Omental fat pad (tissue), 4 donors: Measurements from ENCODE around the gene CEP152. TPM values are rescaled to one million over a fixed set of nuclear protein-coding genes. Genes with fewer than 3 reads are reported as not detected.
"Not testable (repeated sequence)": the region's sequence is repeated elsewhere in the genome, so short reads cannot be mapped to it uniquely, and the experiment has no call there.

Experiments
- ATAC-seq: fragments of 150-250 bp; one replicate; pipeline ENCODE4 v1.9.1; 2016; ENCODE audit warnings: mild to moderate bottlenecking, moderate library complexity; ENCODE audit not compliant: low FRiP score
- DNase-seq: peaks from one replicate; pipeline ENCODE4 v3.0.0-alpha.2; 2019; ENCODE audit warnings: low spot score
- CTCF ChIP-seq, 3 donors: fragments of 450-650 bp; IDR thresholded peaks; one replicate each; pipeline ENCODE4 v1.5.1; 2016 to 2017; ENCODE audit warnings: antibody characterized with exemption in 3 of 3, mild to moderate bottlenecking in 3 of 3, moderate library complexity in 2 of 3
- total RNA-seq, 4 donors: library from RNA; depleted of rRNA; stranded (reverse); fragments of >200 nt; gene quantifications; one replicate each; pipeline ENCODE4 v1.1.0, GENCODE V29; 2016

The CEP152 gene, protein sequence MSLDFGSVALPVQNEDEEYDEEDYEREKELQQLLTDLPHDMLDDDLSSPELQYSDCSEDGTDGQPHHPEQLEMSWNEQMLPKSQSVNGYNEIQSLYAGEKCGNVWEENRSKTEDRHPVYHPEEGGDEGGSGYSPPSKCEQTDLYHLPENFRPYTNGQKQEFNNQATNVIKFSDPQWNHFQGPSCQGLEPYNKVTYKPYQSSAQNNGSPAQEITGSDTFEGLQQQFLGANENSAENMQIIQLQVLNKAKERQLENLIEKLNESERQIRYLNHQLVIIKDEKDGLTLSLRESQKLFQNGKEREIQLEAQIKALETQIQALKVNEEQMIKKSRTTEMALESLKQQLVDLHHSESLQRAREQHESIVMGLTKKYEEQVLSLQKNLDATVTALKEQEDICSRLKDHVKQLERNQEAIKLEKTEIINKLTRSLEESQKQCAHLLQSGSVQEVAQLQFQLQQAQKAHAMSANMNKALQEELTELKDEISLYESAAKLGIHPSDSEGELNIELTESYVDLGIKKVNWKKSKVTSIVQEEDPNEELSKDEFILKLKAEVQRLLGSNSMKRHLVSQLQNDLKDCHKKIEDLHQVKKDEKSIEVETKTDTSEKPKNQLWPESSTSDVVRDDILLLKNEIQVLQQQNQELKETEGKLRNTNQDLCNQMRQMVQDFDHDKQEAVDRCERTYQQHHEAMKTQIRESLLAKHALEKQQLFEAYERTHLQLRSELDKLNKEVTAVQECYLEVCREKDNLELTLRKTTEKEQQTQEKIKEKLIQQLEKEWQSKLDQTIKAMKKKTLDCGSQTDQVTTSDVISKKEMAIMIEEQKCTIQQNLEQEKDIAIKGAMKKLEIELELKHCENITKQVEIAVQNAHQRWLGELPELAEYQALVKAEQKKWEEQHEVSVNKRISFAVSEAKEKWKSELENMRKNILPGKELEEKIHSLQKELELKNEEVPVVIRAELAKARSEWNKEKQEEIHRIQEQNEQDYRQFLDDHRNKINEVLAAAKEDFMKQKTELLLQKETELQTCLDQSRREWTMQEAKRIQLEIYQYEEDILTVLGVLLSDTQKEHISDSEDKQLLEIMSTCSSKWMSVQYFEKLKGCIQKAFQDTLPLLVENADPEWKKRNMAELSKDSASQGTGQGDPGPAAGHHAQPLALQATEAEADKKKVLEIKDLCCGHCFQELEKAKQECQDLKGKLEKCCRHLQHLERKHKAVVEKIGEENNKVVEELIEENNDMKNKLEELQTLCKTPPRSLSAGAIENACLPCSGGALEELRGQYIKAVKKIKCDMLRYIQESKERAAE (N-terminal part only)
- total RNA-seq: 10 to 100 TPM in 1 of 4 donors, 1 to 10 TPM in 3; 2.6 to 10.4 (median 5.1) TPM

DNA sequence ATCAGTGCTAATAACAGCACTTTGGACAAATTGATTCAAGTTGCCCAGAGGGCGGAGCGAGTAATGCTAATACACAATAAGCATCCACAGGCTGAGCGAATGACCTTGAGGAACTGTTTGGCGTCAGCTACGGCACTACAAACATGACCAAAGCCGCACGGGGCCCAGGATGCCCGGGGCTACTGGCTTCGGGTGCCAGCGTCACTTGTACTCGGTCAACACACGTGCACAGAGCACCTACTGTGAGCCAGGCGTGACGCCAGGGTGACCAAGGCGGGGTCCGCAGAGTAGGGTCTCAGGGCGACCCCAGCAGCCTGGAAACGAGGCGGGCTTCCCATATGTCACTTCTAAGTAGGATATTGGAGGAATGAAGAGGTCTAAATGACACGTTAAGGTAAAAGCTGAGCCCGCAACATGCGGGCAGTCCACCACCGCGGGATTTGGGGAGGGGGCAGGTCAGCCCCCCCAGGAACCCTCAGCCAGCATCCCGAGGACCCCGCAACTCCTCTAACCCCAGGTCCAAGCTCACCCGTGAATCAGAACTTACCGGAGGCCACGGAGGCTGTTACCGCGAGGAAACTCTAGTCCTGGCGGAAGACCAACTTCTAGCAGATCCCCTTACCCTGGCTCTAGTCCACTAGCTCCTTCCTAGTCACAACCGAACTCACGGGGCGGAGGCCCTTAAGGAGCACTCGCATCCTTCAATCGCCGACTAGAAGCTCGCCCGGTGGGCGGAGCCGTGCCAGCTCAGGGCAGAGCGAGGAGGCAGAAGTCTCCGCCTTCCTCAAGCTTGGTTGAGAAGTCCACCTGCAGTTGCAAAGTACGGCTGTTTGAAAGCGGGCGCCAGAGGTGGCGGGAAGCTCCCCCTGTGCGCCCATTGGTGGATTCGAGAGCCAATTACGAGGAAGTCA, at the start of gene CEP152:
Gene CEP152 (minus strand): TSS at position 656 of the 911 bp plus-strand sequence. CDS start 5,420 bp downstream, outside the sequence.
- ATAC-seq (peak; percentile 100), DNase-seq (peak; percentile 84)
- TF ChIP-seq CTCF (IDR thresholded peaks at IDR 0.05): no peak

DNA sequence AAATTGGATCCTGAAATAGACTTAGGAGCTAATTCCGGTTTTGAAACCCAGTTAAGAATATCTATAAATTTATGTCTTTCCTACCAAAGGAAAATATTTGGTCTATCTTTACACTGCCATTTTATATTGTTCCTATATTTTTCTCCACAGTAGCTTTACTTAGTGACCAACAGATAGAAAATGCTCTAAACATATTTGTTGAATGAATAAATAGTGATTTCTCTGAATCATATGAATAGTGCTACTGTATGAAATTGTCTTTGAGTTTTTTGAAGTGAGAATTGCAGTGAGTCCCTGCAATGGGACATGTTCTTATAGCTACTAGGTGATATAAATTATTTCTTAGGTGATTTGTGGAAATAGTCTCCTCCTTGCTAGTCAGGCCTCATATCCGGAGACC, 48.6 kb upstream of the CEP152 start:
- DNase-seq (no peak), ATAC-seq (no peak)
- TF ChIP-seq CTCF (IDR thresholded peaks at IDR 0.05): no peak

- DNase-seq (no peak), ATAC-seq (no peak)
- TF ChIP-seq CTCF (IDR thresholded peaks at IDR 0.05): no peak
Observed at GRCh38 chr15:48858401-48858800, 47.5 kb upstream of the CEP152 start.

- ATAC-seq (no peak), DNase-seq (no peak)
- no peak for TF ChIP-seq CTCF (IDR thresholded peaks at IDR 0.05)
Observed at GRCh38 chr15:48856942-48857341, 46.1 kb upstream of the CEP152 start.

DNA sequence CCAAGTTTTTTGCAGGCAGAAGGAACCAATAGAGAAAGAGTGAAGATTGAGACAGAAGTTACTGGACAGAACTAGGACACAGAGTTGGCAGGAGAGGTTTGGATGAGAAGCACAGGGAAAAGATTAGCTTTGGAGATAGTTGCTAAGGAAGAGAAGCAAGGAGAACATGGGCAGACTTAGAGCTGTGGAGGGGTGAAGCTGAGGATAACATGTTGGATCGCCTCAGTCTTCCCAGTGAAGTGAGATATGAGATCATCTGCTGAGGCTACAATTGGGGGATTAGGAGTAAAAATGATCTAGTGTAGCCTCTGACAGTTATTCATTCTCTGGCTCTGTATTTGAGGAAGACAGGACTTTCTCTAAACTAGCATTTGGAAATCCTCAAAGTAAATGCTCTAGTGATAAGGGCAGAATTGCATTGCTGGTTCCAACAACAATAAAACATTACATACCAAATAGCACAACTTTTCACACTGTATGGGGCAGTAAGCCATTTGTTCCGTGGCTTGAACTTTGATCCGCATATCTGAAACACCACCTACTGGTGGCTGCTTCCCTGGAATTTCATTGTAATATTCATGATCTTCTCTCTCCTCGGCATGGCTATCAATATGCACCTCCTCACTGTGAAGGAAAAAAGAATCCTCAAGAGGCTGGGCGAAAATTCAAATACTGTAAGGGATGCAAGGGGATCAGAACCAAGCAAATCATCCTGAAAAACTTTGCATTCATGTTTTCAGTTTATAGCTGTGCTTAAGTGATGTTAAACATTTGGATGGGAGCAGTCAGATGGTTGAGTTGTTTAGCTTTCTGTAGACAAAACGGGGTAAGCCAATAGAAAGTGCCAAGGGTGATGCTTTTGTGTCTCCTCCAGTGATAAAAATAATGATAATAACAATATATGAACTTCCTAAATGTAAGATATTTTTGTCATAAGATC, 44.9 kb upstream of the CEP152 start:
- no peak for DNase-seq
- ATAC-seq: no peak
- TF ChIP-seq CTCF (IDR thresholded peaks at IDR 0.05): peak in 1 of 3 donors; percentile 8

- ATAC-seq, DNase-seq: not testable (repeated sequence)
Observed at GRCh38 chr15:48854434-48854833, 43.6 kb upstream of the CEP152 start.
